WTC11 (cell line): ENCODE results near the gene RIMS4.

Experiments
- ARID4B ChIP-seq: sonication (generic); formaldehyde crosslinking; IDR thresholded peaks from 2 replicates; pipeline ENCODE4 v1.8.0; 2023; ENCODE audit warnings: missing genetic modification reagents, mild to moderate bottlenecking, borderline replicate concordance
- ATF2 ChIP-seq: sonication (generic); formaldehyde crosslinking; IDR thresholded peaks from 2 replicates; pipeline ENCODE4 v1.8.1; 2022; ENCODE audit warnings: low read depth, missing genetic modification reagents, borderline replicate concordance
- CREB1 ChIP-seq: sonication (generic); formaldehyde crosslinking; IDR thresholded peaks from 2 replicates; pipeline ENCODE4 v1.8.0; 2023; ENCODE audit warnings: mild to moderate bottlenecking, missing genetic modification reagents
- CTCF ChIP-seq: fragments of 200-600 bp; IDR thresholded peaks from 2 replicates; pipeline ENCODE4 v1.8.0; 2022; ENCODE audit warnings: antibody characterized with exemption
- MAX ChIP-seq: sonication (generic); formaldehyde crosslinking; IDR thresholded peaks from 2 replicates; pipeline ENCODE4 v1.8.0; 2022; ENCODE audit warnings: mild to moderate bottlenecking, missing genetic modification reagents
- MXD4 ChIP-seq: fragments of 250-450 bp; sonication (Bioruptor Pico); IDR thresholded peaks from 2 replicates; pipeline ENCODE4 v1.8.0; 2021; ENCODE audit warnings: mild to moderate bottlenecking, moderate library complexity, borderline replicate concordance
- NFE2L1 ChIP-seq: sonication (generic); formaldehyde crosslinking; IDR thresholded peaks from 2 replicates; pipeline ENCODE4 v1.8.1; 2023; ENCODE audit warnings: missing genetic modification reagents
- USF2 ChIP-seq: sonication (generic); formaldehyde crosslinking; IDR thresholded peaks from 2 replicates; pipeline ENCODE4 v1.8.1; 2023; ENCODE audit warnings: mild to moderate bottlenecking, missing genetic modification reagents, moderate library complexity

GRCh38 chr20:44735816-44736169, 74.6 kb downstream of the RIMS4 start:
- TF ChIP-seq CTCF: no peak
- no peak for TF ChIP-seq ATF2 (CRISPR knock-in tag)
- TF ChIP-seq USF2 (CRISPR knock-in tag): no peak
- TF ChIP-seq NFE2L1 (CRISPR knock-in tag): no peak
- TF ChIP-seq CREB1: no peak
- no peak for TF ChIP-seq MAX
- TF ChIP-seq MXD4 (CRISPR knock-in tag): no peak
- TF ChIP-seq ARID4B (CRISPR knock-in tag): no peak
